ENCODE results near the gene LIPA. TPM values are rescaled to one million over a fixed set of nuclear protein-coding genes. Genes with fewer than 3 reads are reported as not detected.

The LIPA gene
- total RNA-seq, 1 donor from 2014 or later, result 18.9 TPM

GRCh38 chr10:89204621-89205185 lies 46.9 kb downstream of the LIPA start:
- peaks cover 7% of the 10 kb centered on the region for H3K4me1 Mint-ChIP-seq
- no peaks in the 10 kb centered on the region for H4K20me1 ChIP-seq (ENCODE audit: low read depth)
- H3K4me3 Mint-ChIP-seq, result no peak overlapping the region
- H3K4me3 ChIP-seq, result no peak overlapping the region
- no peaks in the 10 kb centered on the region for H3K36me3 Mint-ChIP-seq
- no peak overlapping the region for H3K9ac ChIP-seq
- no peak overlapping the region for H2AFZ ChIP-seq (replicated peaks)
- H3K79me2 ChIP-seq (ENCODE audit: low read depth), result no peaks in the 10 kb centered on the region
- H3K27me3 ChIP-seq, result peaks cover 68% of the 10 kb centered on the region
- no peak overlapping the region for H3K27ac ChIP-seq
- peaks cover 6% of the 10 kb centered on the region for H3F3A ChIP-seq (ENCODE audit: low read depth)
- no peak overlapping the region for H3K27ac Mint-ChIP-seq
- H3K4me2 ChIP-seq, result no peak overlapping the region
- TF ChIP-seq EZH2phosphoT487 (IDR thresholded peaks at IDR 0.05) (no peak), EZH2 (IDR thresholded peaks at IDR 0.05) (no peak)
- TF ChIP-seq, protein P1, sequence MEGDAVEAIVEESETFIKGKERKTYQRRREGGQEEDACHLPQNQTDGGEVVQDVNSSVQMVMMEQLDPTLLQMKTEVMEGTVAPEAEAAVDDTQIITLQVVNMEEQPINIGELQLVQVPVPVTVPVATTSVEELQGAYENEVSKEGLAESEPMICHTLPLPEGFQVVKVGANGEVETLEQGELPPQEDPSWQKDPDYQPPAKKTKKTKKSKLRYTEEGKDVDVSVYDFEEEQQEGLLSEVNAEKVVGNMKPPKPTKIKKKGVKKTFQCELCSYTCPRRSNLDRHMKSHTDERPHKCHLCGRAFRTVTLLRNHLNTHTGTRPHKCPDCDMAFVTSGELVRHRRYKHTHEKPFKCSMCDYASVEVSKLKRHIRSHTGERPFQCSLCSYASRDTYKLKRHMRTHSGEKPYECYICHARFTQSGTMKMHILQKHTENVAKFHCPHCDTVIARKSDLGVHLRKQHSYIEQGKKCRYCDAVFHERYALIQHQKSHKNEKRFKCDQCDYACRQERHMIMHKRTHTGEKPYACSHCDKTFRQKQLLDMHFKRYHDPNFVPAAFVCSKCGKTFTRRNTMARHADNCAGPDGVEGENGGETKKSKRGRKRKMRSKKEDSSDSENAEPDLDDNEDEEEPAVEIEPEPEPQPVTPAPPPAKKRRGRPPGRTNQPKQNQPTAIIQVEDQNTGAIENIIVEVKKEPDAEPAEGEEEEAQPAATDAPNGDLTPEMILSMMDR (IDR thresholded peaks at IDR 0.05), result no peak
- DNase-seq (ENCODE audit: low spot score), result no peak
- H3K27me3 Mint-ChIP-seq (ENCODE audit: insufficient read depth, low read depth), result peaks cover 27% of the 10 kb centered on the region
- H3K4me1 ChIP-seq, result peaks cover 9% of the 10 kb centered on the region
- H3K36me3 ChIP-seq, result no peaks in the 10 kb centered on the region
- no peaks in the 10 kb centered on the region for H3K9me3 Mint-ChIP-seq
- H3K9me3 ChIP-seq (ENCODE audit: low read depth), result no peaks in the 10 kb centered on the region

GRCh38 chr10:89203237-89203636 lies 48.3 kb downstream of the LIPA start:
- Histone ChIP-seq H3K4me2 (no peak overlapping the region), H4K20me1 (ENCODE audit: low read depth) (no peaks in the 10 kb centered on the region), H2AFZ (replicated peaks) (no peak overlapping the region), H3K9me3 (ENCODE audit: low read depth) (no peaks in the 10 kb centered on the region), H3K27me3 (peaks cover 53% of the 10 kb centered on the region), H3K9ac (no peak overlapping the region), H3K36me3 (no peaks in the 10 kb centered on the region), H3K4me1 (peaks cover 9% of the 10 kb centered on the region), H3K79me2 (ENCODE audit: low read depth) (no peaks in the 10 kb centered on the region), H3F3A (ENCODE audit: low read depth) (peaks cover 6% of the 10 kb centered on the region), H3K27ac (no peak overlapping the region), H3K4me3 (no peak overlapping the region)
- H3K4me1 Mint-ChIP-seq, result peaks cover 7% of the 10 kb centered on the region
- DNase-seq (ENCODE audit: low spot score), result no peak
- TF ChIP-seq EZH2 (IDR thresholded peaks at IDR 0.05) (no peak), EZH2phosphoT487 (IDR thresholded peaks at IDR 0.05) (no peak)
- TF ChIP-seq, protein P1 (IDR thresholded peaks at IDR 0.05), result no peak
- H3K27ac Mint-ChIP-seq, result no peak overlapping the region
- H3K4me3 Mint-ChIP-seq, result no peak overlapping the region
- H3K9me3 Mint-ChIP-seq, result no peaks in the 10 kb centered on the region
- H3K36me3 Mint-ChIP-seq, result no peaks in the 10 kb centered on the region
- peaks cover 22% of the 10 kb centered on the region for H3K27me3 Mint-ChIP-seq (ENCODE audit: insufficient read depth, low read depth)

GRCh38 chr10:89202033-89202425 lies 49.5 kb downstream of the LIPA start:
- H2AFZ ChIP-seq (replicated peaks), result no peak overlapping the region
- no peaks in the 10 kb centered on the region for H3K9me3 ChIP-seq (ENCODE audit: low read depth)
- H4K20me1 ChIP-seq (ENCODE audit: low read depth), result no peaks in the 10 kb centered on the region
- no peaks in the 10 kb centered on the region for H3K36me3 ChIP-seq
- no peak overlapping the region for H3K27ac ChIP-seq
- TF ChIP-seq EZH2 (IDR thresholded peaks at IDR 0.05) (no peak), EZH2phosphoT487 (IDR thresholded peaks at IDR 0.05) (no peak)
- TF ChIP-seq, protein P1 (IDR thresholded peaks at IDR 0.05), result no peak
- peaks cover 17% of the 10 kb centered on the region for H3K27me3 Mint-ChIP-seq (ENCODE audit: insufficient read depth, low read depth)
- H3K36me3 Mint-ChIP-seq, result no peaks in the 10 kb centered on the region
- DNase-seq (ENCODE audit: low spot score), result no peak
- H3K27ac Mint-ChIP-seq, result no peak overlapping the region
- H3K4me3 Mint-ChIP-seq, result no peak overlapping the region
- H3K79me2 ChIP-seq (ENCODE audit: low read depth), result no peaks in the 10 kb centered on the region
- peaks cover 5% of the 10 kb centered on the region for H3K4me1 ChIP-seq
- H3K9ac ChIP-seq, result no peak overlapping the region
- H3K4me1 Mint-ChIP-seq, result peaks cover 7% of the 10 kb centered on the region
- no peak overlapping the region for H3K4me3 ChIP-seq
- peaks cover 41% of the 10 kb centered on the region for H3K27me3 ChIP-seq
- no peak overlapping the region for H3K4me2 ChIP-seq
- H3K9me3 Mint-ChIP-seq, result no peaks in the 10 kb centered on the region
- no peaks in the 10 kb centered on the region for H3F3A ChIP-seq (ENCODE audit: low read depth)
